Measurements from ENCODE around the gene ZKSCAN4.

Gene ZKSCAN4

DNA sequence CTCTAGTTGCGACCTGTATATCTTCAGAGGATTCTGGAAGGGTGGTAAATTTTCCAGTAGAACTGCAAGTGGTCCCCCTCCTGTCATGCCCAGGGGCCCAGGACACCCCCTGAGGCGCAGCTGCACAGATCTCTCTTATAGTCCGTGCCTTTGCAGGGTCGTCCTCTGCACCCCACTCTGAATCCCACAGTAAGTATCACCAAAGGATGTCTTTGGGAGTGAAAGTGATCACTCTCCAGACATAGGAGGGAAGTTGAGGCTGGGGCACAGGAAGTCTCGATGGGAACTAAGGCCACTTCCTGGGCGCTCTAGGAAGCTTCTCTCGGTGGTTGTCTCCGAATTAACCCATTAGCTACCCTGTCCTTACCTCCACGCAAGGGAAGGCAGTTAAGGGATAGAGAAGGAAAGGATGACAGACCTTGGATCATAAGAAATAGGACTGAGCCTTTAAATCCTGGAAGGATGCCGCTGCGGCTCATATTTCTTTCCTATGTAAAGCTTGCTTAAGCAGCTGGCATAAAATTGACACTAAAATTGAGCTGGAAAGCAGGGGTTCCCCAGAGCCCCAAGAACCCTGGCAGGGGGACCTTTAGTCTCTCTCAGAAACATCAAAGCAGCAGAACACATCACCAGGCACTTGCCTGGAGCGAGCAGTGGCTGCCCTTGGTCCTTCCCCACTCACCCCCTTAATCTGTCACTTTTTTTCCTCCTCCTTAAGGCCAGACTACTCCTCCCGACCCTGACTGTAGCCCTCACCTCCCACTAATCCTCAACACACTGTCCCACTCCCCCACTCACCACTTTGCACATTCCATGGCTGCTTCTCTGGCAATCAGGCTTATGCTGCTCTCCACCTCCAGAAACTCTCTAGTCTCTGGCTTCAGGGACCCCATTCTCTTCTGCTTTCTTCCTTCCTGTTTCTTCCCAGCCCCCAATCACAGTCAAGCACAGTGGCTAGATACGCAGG is at the start of gene ZKSCAN4:
ZKSCAN4 (minus strand) TSS at position 261 of the 967 bp plus-strand sequence. CDS start 289 bp downstream, outside the sequence.
- DNase-seq, result peak; percentile 16 to 63 (median 54)

- DNase-seq, result no peak
Measured at GRCh38 chr6:28296520-28297060, 44.5 kb upstream of the ZKSCAN4 start.

GRCh38 chr6:28295326-28295725 is 43.3 kb upstream of the ZKSCAN4 start:
- no peak for DNase-seq

DNA sequence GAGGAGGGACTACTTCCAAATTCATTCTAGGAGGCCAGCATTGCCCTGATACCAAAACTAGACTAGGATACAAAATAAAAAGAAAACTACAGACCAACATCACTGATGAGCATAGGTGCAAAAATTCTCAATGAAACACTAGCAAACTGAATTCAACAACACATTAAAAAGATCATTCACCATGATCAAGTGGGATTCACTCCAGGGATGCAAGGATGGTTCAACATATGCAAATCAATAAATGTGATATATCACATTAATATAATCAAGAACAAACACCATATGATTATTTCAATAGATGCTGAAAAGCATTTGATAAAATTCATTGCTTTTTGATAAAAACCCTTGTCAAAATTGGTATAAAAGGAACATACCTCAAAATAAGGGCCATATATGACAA is 39.5 kb upstream of the ZKSCAN4 start:
- DNase-seq, result no peak

GRCh38 chr6:28282926-28283325 is 30.9 kb upstream of the ZKSCAN4 start:
- no peak for DNase-seq

DNA sequence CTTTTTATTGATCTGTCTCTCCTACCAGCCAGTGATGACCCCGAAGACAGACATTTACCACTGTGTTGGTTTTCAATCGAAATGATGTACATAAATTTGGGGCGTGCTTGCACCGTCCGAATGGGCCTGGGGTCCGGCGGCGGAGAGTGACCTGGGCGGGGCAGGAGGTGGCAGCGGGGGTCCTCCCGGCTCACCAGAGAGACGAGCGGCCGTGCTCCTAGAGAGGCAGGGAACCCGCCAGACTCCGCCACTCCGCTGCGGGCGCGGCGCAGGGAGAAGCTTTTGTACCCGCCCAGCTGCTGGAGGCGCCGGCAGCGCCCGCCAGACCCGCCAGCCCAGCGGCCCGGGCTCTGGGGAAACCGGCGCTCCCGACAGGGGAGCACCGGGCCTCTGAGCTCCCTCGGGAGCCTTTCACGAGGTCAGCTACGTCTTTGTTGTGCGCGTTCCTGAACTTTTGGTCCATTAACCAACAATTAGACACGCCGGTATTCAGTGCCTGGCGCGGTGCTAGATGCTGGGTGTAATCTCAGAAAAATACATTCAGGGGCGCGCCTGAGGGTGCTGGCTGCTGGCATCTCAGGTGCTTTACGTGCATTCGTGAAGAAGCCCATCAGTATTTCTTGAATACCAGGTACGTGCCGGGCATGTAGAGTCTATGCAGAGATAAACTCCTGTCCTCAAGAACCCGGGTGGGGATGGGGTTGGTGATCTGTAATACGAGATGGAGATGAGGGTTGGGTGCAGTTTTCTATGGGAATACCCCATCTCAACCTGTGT is 29.4 kb upstream of the ZKSCAN4 start, which contains the start of gene PGBD1:
PGBD1 (plus strand) TSS at position 285 of the 777 bp plus-strand sequence. CDS start 2,242 bp downstream, outside the sequence.
- peak in 3 of 4 experiments; percentile 6 to 20 (median 7) for DNase-seq

GRCh38 chr6:28280595-28281287 is 28.7 kb upstream of the ZKSCAN4 start:
- no peak for DNase-seq

DNA sequence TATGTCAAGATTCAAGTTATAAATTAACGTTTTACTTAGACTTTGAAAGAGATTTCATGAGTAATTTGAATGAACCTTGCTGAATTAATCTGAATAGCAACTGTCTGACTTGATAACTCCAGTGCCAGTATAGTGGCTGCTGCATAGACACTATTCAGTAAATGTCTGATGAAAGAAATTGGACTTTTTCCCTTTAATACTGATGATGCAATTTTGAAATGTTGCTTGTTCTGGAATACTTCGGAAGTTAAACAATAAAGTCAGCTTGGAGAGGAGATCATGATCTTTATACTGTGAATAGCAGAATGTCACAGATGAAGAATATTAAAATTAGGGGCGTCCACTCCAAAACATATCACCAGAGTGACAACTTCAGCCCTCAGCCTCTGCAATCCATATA is 25.7 kb upstream of the ZKSCAN4 start:
- no peak for DNase-seq

- no peak for DNase-seq
Measured at GRCh38 chr6:28274888-28275287, 22.8 kb upstream of the ZKSCAN4 start.

- no peak for DNase-seq
Measured at GRCh38 chr6:28269492-28269891, 17.4 kb upstream of the ZKSCAN4 start.

- DNase-seq, result no peak
Measured at GRCh38 chr6:28267695-28268059, 15.6 kb upstream of the ZKSCAN4 start.

DNA sequence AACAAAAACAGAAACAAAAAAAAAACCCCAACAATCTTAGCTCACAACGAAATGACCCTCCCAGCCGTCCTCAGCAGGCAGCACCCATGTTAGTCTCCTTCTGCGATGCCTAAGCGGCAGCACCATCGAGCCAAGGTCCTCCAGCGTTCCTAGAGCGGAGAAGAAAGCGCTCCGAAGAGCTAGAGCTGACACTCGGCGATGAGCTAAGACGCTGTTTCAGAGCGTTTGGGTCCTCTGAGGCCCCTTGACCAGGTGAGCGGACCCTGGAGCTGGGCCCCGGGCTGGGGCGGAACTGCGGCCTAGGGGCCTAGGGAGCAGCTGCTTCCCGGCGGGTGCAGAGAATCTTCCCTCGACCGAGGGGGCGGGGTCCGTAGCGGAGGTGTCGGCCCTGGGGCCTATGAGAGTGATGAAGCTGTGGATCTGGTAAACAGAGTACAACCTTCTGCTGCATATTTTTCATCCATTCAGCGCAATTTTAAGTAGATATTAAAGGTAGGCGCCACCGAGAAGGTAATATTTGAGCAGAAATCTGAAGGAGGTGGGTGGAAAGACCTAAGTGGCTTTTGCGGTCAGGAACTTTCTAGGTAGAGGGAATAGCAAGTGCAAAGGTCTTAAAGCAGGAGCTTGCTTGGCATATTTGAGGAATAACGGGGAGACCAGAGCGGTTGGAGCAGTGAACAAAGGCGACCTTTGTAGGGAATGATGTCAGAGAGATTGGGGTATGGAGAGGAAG is 15.1 kb upstream of the ZKSCAN4 start, which contains the start of gene ZSCAN26:
ZSCAN26 (plus strand) TSS at position 182 of the 733 bp plus-strand sequence. CDS start 4,777 bp downstream, outside the sequence.
- DNase-seq, result peak; percentile 49 to 81 (median 65)

- DNase-seq, result no peak
Measured at GRCh38 chr6:28266563-28266961, 14.5 kb upstream of the ZKSCAN4 start.

- no peak for DNase-seq
Measured at GRCh38 chr6:28264834-28265401, 12.8 kb upstream of the ZKSCAN4 start.

- DNase-seq, result no peak
Measured at GRCh38 chr6:28263922-28264321, 11.9 kb upstream of the ZKSCAN4 start.

- DNase-seq, result peak in 3 of 4 experiments; percentile 9 to 47 (median 31)
Measured at GRCh38 chr6:28258877-28259777, 7.1 kb upstream of the ZKSCAN4 start, which contains the start of gene NKAPL. TSS of gene NKAPL (plus strand) at chr6:28259297. CDS start at chr6:28259372, 75 bp downstream.

DNA sequence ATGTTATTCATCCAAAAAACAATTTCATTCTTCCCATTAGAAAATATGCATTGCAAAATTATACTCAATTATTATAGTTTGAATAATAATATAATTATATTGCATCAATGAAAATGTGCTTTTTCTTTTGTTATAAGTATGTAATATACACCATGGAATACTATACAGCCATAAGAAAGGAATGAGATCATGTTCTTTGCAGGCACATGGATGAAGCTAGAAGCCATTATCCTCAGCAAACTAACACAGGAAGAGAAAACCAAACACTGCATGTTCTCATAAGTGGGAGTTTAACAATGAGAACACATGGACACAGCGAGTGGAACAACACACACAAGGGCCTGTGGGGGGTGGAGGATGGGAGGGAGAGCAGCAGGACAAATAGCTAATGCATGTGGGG is 5.0 kb upstream of the ZKSCAN4 start:
- no peak for DNase-seq

GRCh38 chr6:28254121-28254519 is 2.1 kb upstream of the ZKSCAN4 start:
- no peak for DNase-seq

DNA sequence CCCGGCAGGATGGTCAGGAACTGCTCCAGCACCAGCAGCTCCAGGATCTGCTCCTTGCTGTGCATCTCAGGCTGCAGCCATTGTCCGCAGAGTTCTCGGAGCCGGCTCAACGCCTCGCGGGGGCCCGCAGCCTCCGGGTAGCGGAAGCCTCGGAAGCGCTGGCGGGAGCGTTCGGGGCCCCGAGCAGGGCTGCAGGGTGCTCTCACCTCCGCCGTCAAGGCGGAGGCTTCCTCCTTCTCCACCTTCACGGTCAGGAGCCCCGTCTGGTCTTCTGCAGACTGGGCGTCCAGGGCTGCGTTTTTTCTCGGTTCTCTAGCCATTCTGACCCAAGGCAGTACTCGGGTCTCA is 434 bp downstream of the ZKSCAN4 start:
- DNase-seq, result peak in 1 of 4 experiments; percentile 20

DNA sequence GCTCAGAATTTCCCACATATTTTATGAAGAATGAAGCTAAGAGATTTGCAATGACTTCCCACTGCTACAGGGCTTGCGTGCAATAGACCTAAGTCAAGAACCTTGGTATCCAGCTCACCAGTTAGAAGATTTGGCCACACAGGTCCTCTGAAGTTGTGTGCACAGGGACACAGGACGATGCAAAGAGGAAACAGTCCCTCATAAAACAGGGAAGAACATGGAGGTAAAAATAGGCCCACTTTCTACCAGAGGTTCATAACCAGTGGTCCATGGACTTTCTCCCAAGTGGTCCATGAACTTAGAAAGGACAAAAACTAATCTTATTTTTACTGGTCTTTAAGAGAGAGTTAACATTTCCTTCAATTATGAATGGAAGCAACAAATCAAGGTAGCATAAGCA is 1.3 kb downstream of the ZKSCAN4 start:
- no peak for DNase-seq
